ENCODE results near the gene BCL7C. TPM values are rescaled to one million over a fixed set of nuclear protein-coding genes. Genes with fewer than 3 reads are reported as not detected.

Gene BCL7C
- polyA plus RNA-seq, 1 donor from 2014 or later = 39.2 TPM

- no peaks in the 10 kb centered on the region for H4K20me1 ChIP-seq (ENCODE audit: insufficient read depth)
- no peaks in the 10 kb centered on the region for H3K79me2 ChIP-seq (replicated peaks; ENCODE audit: insufficient read depth, low read length)
- no peak overlapping the region for H3K4me2 ChIP-seq (ENCODE audit: low read length)
- H2AFZ ChIP-seq (ENCODE audit: low read depth, low read length) = no peak overlapping the region
- no peaks in the 10 kb centered on the region for H3F3A ChIP-seq (ENCODE audit: insufficient read depth, low read length, poor library complexity, severe bottlenecking)
- no peak overlapping the region for H3K27ac ChIP-seq (ENCODE audit: low read length)
- H3K27me3 ChIP-seq (ENCODE audit: insufficient read depth, low read depth, low read length) = no peaks in the 10 kb centered on the region
- H3K9me3 ChIP-seq (ENCODE audit: low read length) = no peaks in the 10 kb centered on the region
- no peaks in the 10 kb centered on the region for H3K9me2 ChIP-seq (ENCODE audit: insufficient read depth, low read length)
- peaks cover 6% of the 10 kb centered on the region for H3K36me3 ChIP-seq (ENCODE audit: insufficient read depth, low read length)
- H3K9ac ChIP-seq (ENCODE audit: low read length) = no peak overlapping the region
- TF ChIP-seq SMC3 (conservative IDR thresholded peaks at IDR 0.05; ENCODE audit: poor library complexity) (no peak), EZH2 (IDR thresholded peaks at IDR 0.05; ENCODE audit: borderline replicate concordance, insufficient read depth, low read length, poor library complexity, severe bottlenecking) (no peak)
- H3K4me3 ChIP-seq (ENCODE audit: low read length) = no peak overlapping the region
Observed at GRCh38 chr16:30886145-30886544, 7.7 kb downstream of the BCL7C start.

GRCh38 chr16:30885196-30885595 lies 8.7 kb downstream of the BCL7C start:
- Histone ChIP-seq H3K9me2 (ENCODE audit: insufficient read depth, low read length) (no peaks in the 10 kb centered on the region), H4K20me1 (ENCODE audit: insufficient read depth) (no peaks in the 10 kb centered on the region), H3K4me2 (ENCODE audit: low read length) (no peak overlapping the region), H2AFZ (ENCODE audit: low read depth, low read length) (no peak overlapping the region), H3K27ac (ENCODE audit: low read length) (no peak overlapping the region), H3F3A (ENCODE audit: insufficient read depth, low read length, poor library complexity, severe bottlenecking) (no peaks in the 10 kb centered on the region), H3K36me3 (ENCODE audit: insufficient read depth, low read length) (peaks cover 6% of the 10 kb centered on the region), H3K79me2 (replicated peaks; ENCODE audit: insufficient read depth, low read length) (no peaks in the 10 kb centered on the region), H3K4me3 (ENCODE audit: low read length) (no peak overlapping the region), H3K27me3 (ENCODE audit: insufficient read depth, low read depth, low read length) (no peaks in the 10 kb centered on the region), H3K9ac (ENCODE audit: low read length) (no peak overlapping the region), H3K9me3 (ENCODE audit: low read length) (no peaks in the 10 kb centered on the region)
- TF ChIP-seq SMC3 (conservative IDR thresholded peaks at IDR 0.05; ENCODE audit: poor library complexity) = no peak
- no peak for TF ChIP-seq MXI1 (conservative IDR thresholded peaks at IDR 0.05; ENCODE audit: poor library complexity, severe bottlenecking)
- no peak for TF ChIP-seq TAF1 (IDR thresholded peaks at IDR 0.05; ENCODE audit: low read depth)
- TF ChIP-seq RAD21 (conservative IDR thresholded peaks at IDR 0.05) = no peak
- no peak for TF ChIP-seq CTCF (IDR thresholded peaks at IDR 0.05; ENCODE audit: poor library complexity, severe bottlenecking)
- TF ChIP-seq POLR2AphosphoS5 (IDR thresholded peaks at IDR 0.05) = no peak
- no peak for TF ChIP-seq EP300 (conservative IDR thresholded peaks at IDR 0.05; ENCODE audit: poor library complexity, severe bottlenecking)
- no peak for TF ChIP-seq REST (IDR thresholded peaks at IDR 0.05; ENCODE audit: borderline replicate concordance)
- no peak for TF ChIP-seq EZH2 (IDR thresholded peaks at IDR 0.05; ENCODE audit: borderline replicate concordance, insufficient read depth, low read length, poor library complexity, severe bottlenecking)

- no peak overlapping the region for H3K9ac ChIP-seq (ENCODE audit: low read length)
- H3K27ac ChIP-seq (ENCODE audit: low read length) = no peak overlapping the region
- no peak overlapping the region for H3K4me2 ChIP-seq (ENCODE audit: low read length)
- H3K27me3 ChIP-seq (ENCODE audit: insufficient read depth, low read depth, low read length) = no peaks in the 10 kb centered on the region
- H4K20me1 ChIP-seq (ENCODE audit: insufficient read depth) = no peaks in the 10 kb centered on the region
- no peak overlapping the region for H3K4me3 ChIP-seq (ENCODE audit: low read length)
- H2AFZ ChIP-seq (ENCODE audit: low read depth, low read length) = no peak overlapping the region
- no peaks in the 10 kb centered on the region for H3K9me2 ChIP-seq (ENCODE audit: insufficient read depth, low read length)
- no peaks in the 10 kb centered on the region for H3F3A ChIP-seq (ENCODE audit: insufficient read depth, low read length, poor library complexity, severe bottlenecking)
- no peak for TF ChIP-seq POLR2AphosphoS5 (IDR thresholded peaks at IDR 0.05)
- TF ChIP-seq REST (IDR thresholded peaks at IDR 0.05; ENCODE audit: borderline replicate concordance) = no peak
- no peak for TF ChIP-seq MXI1 (conservative IDR thresholded peaks at IDR 0.05; ENCODE audit: poor library complexity, severe bottlenecking)
- no peak for TF ChIP-seq CTCF (IDR thresholded peaks at IDR 0.05; ENCODE audit: poor library complexity, severe bottlenecking)
- TF ChIP-seq TAF1 (IDR thresholded peaks at IDR 0.05; ENCODE audit: low read depth) = no peak
- no peak for TF ChIP-seq SMC3 (conservative IDR thresholded peaks at IDR 0.05; ENCODE audit: poor library complexity)
- no peak for TF ChIP-seq RAD21 (conservative IDR thresholded peaks at IDR 0.05)
- TF ChIP-seq EZH2 (IDR thresholded peaks at IDR 0.05; ENCODE audit: borderline replicate concordance, insufficient read depth, low read length, poor library complexity, severe bottlenecking) = no peak
- TF ChIP-seq EP300 (conservative IDR thresholded peaks at IDR 0.05; ENCODE audit: poor library complexity, severe bottlenecking) = no peak
- no peaks in the 10 kb centered on the region for H3K9me3 ChIP-seq (ENCODE audit: low read length)
- H3K36me3 ChIP-seq (ENCODE audit: insufficient read depth, low read length) = peaks cover 6% of the 10 kb centered on the region
- no peaks in the 10 kb centered on the region for H3K79me2 ChIP-seq (replicated peaks; ENCODE audit: insufficient read depth, low read length)
Observed at GRCh38 chr16:30884760-30885159, 9.1 kb downstream of the BCL7C start.

All from neural cell (in vitro differentiated cells).